GM19240 (cell line): ENCODE measurements around the gene TMX4.
A peak's percentile ranks its signal among the peaks of the same experiment; 100 is the strongest.
"Not testable (repeated sequence)": the region's sequence is repeated elsewhere in the genome, so short reads cannot be mapped to it uniquely, and the experiment has no call there.

Source experiments
- DNase-seq: peaks from one replicate; pipeline ENCODE4 v3.0.0; 2011; ENCODE audit warnings: low spot score; ENCODE audit not compliant: insufficient read length

The TMX4 gene, protein sequence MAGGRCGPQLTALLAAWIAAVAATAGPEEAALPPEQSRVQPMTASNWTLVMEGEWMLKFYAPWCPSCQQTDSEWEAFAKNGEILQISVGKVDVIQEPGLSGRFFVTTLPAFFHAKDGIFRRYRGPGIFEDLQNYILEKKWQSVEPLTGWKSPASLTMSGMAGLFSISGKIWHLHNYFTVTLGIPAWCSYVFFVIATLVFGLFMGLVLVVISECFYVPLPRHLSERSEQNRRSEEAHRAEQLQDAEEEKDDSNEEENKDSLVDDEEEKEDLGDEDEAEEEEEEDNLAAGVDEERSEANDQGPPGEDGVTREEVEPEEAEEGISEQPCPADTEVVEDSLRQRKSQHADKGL

DNA sequence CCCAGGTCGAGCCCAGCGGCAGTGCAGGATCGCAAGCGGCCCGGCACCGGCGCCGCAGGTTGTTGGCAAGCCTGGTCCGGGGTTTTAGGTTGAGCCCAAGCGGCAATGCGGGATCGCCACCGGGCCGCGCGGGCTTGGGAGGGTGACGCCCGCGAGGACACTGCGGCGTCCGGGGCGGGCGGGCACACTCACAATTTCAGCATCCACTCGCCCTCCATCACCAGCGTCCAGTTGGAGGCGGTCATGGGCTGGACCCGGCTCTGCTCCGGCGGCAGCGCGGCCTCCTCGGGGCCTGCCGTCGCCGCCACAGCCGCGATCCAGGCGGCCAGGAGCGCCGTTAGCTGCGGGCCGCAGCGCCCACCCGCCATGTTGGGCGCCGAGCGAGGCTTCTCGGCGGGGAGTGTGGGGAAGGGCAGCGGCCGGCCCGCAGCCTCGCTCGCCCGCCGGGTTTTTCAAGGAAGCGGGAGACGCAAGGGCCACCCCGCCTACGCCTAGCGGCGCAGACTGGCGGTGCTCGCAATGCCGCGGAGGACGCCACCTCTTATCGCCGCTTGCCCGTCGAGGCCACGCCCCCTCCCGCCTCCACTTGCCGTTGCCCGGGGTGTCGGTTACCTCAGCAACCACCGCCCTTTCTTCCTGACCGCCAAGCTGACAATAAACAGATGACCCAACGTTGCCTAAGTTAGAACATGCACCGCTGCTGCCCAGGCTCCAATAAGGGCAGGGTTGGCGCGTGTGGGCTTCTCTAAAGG is at the start of gene TMX4:
Gene TMX4 (minus strand): TSS at position 516 of the 752 bp plus-strand sequence. CDS start 148 bp downstream, at position 368.
- peak; percentile 52 for DNase-seq

DNA sequence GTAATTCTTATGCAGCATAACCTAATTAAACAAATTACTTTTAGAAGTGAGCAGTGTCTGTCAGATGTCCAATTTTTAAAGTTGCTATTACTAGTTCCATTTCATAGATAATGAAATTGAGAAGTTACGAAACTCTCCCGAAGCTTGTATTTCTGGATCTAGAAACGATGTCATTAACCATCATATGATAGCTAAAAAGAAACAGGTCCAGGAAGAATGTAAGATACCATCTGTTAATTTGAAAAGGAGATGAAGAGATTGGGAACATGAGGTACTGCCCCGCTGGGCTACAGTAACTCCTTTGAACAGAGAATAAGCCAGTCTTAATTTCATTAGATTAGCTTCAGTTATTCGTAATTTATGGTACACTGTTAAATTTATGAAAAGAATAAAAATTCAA is 47.5 kb upstream of the TMX4 start:
- DNase-seq = no peak

DNA sequence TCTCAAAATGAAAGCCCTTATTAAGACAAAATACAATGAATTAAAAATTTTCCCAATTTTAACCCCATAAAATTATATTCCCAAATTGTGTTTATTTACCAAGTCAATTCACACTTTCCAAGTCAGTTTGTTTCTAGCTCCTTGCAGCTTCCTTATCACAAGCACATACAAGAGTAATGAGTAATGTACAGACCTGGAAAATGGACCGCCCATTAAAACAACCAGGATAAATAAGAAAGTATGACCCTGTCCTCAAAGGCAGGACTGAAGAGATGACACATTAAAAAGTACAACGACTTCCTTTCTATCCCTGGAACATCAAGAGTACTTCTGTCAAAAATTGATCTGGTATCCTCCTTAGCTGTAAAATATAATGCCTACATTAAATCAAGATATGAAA is 47.1 kb upstream of the TMX4 start:
- no peak for DNase-seq

DNA sequence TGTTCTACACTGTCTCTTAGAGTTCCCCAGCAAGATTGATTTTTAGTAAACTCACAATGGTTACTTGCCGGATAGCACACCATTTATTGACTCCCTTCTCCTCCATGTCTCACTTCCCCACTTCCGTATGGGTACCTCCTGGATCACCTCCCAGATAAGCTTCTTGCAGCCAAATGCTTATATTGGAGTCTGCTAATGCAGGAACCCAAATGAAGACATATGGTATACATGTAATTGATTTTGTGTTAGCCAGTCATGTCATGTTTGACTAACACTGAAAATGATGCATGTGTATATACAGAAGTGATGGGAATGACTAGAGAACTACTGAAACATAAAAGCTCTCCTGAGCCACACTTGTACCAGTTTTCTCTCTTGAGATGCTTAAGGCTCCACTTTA is 46.1 kb upstream of the TMX4 start:
- no peak for DNase-seq

DNA sequence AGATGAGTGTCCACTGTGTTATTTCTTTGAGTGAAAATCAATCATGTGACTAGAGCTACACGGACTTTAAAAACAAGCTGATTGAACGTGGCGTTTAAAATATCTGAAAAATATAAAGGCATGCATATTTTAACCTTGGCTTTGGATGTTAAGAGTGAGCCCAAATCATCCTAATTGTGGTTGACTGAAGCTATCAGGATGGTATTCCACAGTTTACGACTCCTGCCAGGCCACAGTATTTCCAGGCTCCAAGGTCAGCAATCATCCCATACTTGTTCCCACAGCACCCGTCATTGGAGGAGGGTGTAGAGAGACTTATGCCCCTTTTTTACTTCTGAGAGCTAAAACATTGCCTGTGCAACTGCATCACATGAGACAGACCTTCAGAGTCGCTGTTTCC is 43.2 kb upstream of the TMX4 start:
- DNase-seq = no peak

DNA sequence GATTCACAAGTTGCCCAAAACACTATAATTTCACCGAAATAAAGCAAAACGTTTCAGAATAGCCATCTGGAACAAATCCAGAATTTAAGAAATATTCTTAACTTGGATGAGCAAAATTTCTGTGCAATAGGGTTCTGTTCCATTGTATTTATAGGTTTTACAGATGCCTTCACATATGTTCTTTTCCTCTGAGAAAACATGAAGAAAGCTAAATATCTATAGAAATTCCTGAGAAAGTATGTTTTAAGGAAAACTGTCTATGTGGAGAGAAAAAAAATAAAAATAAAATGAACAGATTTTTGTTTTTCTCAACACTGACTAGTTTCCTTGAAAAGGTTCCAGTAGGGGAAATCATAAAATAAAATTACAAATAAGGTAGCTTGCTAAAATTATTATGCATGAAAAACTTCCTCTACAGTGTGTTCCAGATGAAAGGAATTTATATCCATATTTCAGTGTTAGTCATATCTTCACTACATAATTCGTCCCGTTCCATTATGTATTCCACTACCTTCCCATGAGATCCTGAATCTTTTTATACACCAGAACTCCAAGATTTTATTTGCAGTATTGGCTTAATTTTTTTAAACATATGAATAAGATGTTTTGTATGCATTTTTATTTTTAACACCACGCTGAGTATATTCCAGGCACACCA is 42.4 kb upstream of the TMX4 start:
- no peak for DNase-seq

DNA sequence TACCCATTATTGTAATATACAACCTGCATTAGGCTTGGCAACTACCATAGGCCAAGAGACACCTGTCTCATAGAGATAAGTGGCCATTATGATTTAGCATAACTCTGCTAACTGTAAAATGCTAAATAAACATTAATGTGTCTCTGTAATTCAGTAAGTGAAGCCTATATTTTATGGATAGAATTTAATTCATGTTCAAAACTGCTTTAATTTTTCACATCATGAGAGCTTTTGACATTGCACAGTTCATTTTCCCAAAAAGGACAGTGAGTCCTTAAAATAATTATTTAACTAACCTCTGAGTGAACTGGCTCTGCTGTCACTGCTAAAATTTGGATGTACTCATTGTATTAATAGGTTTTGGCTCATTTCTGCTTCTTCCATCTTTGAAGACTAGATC is 41.4 kb upstream of the TMX4 start:
- no peak for DNase-seq

DNA sequence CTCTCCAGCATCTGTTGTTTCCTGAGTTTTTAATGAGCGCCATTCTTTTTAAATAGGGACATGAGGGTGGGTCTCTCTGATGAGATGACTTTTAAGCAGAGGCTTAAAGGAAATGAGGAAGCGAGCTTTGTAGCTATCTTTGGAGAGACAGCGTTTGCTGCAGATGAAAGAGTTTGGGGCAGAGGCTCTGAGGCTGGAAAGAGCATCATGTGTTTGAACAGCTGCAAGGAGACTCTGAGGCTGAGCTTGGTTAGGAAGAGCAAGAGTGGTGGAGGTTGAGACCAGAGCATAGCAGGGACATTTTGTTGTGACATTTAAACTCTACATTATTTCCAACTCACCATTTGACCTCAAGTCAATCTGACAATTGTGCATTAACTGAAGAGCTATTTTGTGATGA is 38.3 kb upstream of the TMX4 start:
- no peak for DNase-seq

DNA sequence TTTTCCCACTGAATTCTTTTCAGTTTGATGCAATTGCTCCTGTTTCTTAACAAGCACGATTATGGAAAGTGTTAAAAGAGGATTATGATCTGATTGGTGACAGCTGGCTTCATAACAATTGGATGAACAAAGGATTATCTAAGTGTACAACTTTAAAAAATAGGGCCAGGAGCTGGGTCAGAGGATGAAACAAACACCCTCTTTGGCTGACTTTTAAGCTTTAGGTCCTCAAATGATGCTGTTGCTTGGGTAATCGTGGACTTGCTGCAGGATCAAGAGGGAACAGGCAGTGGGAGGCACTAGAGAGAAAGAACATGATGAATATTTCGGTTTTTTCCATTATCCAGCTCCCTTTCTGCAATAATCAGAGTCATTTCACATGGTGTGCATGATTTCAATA is 35.5 kb upstream of the TMX4 start:
- DNase-seq = no peak

DNA sequence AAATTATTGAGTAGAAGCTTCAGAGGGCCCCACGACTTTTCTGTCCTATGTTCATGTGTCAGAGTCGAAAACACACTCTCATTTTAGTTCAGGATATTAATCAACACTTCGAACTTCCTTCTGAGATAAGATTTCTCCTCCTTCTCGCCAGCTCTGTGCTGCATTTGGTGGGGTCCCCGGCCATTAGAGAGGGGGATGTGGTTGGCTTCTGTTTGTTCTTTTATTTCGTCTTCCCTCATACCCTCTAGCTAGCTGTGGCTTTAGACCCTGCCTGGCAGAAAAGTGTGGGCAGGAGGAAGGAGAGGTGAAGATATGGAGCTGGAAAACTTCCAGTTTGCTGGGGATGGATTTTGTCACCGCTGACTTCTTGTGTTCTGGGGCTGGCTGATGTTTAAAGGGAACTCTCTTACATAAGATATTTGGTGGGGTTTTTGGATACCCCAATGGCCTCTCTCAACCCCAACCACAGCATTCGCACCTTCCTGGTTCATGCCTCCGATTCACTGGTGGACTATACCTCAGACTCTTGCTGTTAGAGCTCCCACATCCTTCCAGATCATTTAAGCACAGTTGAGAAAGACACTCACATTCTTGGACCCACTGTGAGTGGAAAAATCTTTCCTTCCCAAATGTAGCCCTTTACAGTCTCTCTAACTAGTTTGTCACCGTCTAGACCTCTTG is 30.7 kb upstream of the TMX4 start:
- no peak for DNase-seq

DNA sequence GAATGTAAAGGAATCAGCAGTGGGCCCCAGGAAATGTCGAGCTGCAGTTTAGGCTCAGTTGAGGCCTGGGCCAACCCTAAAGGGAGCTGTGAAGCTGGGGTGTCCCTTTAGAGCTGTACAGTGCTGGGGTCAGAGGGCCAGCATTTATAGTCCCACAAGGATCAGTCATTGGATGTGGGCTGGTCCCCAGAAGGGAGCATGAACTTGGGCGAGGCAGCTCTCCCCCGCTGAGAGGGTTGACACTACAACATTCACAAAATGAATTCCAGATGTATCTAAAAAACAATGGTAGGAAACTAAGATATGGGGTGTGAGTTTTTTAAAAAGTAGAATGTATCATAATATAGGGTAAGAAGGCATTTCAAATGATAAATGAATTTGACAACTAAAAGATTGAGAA is 29.7 kb upstream of the TMX4 start:
- no peak for DNase-seq

DNA sequence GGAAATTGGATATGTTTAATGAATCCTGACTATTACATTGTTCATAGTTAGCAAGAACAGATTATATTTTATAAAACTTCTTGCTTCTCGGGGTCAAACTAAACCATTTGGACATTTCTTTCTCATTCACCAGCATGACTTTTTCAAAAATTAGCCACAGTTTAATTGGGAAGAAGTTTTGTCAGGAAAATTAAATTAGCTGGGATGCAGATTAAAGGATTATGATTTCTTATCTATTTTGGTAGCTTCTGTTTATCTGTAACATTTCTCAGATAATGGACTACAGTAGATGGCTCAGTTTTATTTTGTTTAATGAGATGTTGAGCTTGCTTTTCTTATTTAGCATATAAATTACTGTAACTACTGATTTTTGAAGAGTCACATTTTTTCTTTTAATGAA is 26.4 kb upstream of the TMX4 start:
- no peak for DNase-seq

DNA sequence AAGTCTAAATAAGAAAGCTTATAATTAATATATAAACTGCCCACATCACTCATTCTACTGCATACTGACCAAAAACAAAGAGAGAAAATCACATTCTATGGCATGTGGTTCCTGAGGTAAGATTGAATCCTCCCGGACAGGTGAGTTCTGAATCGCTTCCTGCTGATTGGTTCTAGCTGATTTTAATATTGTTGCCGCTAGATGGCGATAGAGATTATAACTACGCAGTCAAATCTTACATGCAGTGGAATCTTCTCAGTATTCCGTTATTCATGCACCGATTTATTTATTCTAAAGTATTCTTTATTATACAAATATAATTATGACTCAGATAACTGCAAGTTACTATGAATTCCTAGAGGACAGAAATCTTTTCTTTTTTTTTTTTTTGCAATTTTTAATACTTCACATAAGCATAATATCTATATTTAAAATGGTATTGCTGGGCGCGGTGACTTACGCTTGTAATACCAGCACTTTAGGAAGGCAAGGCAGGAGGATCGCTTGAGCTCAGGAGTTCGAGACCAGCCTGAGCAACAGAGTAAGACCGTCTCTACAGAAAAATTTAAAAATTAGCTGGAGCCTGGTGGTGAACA is 24.2 kb upstream of the TMX4 start:
- no peak for DNase-seq

DNA sequence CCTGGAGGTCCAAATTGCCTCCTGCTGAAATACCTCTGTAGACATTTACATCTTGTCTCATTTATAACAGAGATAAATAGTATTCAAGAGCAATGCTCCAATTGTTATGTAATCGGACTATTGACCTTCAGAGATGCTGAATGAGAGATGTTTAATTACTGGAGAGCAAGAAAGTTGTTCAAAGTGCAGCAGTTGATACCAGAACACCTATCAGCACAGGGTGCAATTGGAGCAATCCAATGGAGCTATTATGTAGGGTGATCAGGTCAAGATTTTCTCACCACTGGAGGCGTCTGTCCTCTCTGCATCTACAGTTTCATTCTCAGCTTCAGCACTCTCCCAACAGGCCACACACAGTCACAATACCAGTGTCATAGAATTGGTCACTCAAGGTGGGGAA is 19.5 kb upstream of the TMX4 start:
- DNase-seq = no peak

DNA sequence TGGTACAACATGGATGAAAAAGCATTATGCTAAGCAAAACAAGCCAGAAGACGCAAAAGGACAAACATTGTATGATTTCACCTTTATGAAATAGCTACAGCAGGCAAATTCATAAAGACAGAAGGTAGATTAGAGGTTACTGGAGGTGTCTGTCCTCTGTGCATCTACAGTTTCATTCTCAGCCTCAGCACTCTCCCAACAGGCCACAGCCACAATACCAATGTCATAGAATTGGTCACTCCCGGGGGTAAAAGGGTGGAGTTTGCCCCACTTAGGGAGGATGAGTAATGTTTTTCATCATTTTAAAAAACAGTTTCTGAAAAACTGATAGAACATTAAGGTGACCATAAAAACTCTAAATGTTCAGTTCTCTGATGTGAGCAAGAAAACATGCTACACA is 17.2 kb upstream of the TMX4 start:
- no peak for DNase-seq

DNA sequence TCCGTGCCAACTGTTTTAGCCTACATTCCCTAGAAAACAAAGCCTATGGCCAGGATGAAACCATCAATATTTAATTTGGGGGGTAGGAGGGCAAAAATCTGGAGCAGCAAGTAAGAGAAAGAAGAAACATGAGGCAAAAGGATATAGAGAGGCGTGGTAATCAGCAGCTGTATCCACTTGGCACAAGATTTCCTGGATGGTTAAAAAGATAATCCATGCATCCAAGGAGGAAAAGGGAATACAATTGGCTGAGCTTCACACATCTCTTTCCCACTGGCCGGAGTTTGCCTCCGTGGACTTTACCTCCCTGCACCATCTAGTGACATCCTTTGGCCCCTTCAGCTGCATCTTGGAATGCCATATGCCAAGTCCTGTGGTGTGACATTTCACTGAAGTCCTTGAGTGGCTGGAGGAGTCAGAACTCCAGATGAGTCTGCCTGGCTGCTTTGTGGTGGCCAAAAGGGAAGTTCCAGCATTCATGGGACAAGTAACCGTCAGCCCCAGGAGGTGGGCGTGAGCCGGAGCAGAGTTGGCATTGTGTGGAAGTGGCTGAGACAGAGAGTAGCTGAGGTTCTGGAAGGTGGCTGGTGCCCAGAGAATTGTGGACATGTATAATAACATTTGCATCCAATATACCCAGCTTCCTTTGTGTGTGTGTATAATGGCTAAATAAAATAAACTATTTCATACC is 13.7 kb upstream of the TMX4 start:
- DNase-seq = no peak

DNA sequence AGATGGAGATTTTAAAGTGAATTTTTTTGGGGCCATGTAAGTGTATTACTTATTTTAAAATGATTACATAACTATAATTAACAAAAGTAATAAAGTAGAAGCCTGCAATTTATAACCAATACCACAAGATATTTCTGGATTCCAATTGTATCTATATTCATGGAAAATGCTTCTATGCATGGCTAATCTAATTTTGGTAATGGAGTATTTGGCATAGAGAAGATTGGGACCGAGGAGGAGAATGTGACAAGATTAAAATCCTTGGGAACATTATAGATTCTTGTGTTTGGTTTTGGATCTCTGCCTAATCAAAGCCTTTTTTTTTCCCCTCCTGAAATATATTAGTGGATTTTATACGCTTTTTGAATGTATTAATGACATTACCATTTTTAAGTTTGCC is 12.9 kb upstream of the TMX4 start:
- DNase-seq = no peak

DNA sequence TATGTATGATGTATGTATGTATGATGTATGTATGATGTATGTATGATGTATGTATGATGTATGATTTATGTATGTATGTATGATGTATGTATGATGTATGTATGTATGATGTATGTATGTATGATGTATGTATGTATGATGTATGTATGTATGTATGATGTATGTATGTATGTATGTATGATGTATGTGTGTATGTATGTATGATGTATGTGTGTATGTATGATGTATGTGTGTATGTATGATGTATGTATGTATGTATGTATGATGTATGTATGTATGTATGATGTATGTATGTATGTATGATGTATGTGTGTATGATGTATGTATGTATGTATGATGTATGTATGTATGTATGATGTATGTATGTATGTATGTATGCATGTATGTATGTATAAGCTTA is 12.0 kb upstream of the TMX4 start:
- DNase-seq = not testable (repeated sequence)

DNA sequence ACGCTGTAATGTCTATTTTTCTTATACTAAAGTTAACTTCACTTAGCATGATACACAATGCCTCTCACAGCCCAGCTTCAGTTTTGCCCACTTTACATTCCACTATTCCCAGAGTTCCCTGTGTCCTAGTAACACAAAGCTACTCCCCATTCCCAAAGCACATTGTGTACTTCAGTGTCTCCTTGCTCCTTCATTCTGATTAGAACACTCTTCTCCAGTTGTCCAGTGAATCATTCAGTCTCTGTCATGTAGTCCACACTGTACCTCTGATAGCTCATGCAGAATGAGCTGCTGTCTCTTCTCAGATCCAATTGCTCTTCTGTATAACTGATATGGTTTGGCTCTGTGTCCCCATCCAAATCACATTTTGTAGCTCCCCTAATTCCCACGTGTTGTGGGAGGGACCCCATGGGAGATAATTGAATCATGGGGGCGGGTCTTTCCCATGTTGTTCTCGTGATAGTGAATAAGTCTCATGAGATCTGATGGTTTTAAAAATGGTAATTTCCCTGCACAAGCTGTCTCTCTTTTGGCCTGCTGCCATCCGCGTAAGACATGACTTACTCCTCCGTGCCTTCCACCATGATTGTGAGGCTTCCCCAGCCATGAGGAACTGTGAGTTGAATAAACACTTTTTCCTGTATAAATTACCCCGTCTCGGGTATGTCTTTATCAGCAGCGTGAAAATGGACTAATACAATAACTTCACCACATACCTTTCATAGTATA is 2.1 kb upstream of the TMX4 start:
- DNase-seq = no peak
